Panc1 (cell line): ENCODE results near the gene PKP2. TPM values are rescaled to one million over a fixed set of nuclear protein-coding genes. Genes with fewer than 3 reads are reported as not detected.

Source experiments
- ATAC-seq: fragments of 200-7000 bp; cut with Tn5 transposase; 2 replicates; pipeline ENCODE4 v1.9.1; 2020; ENCODE audit warnings: mild to moderate bottlenecking, moderate library complexity
- BruUV-seq: library from RNA; stranded (reverse); fragments of 400-500 nt; replicated peaks from 2 replicates; lab custom pipeline; 2021; lab: Mats Ljungman, UMichigan
- CTCF ChIA-PET: fragments of 300-600 bp; sonication (Branson Sonifier 250); formaldehyde crosslinking; loops from one replicate; lab custom pipeline; 2022; ENCODE audit warnings: antibody characterized with exemption; lab: Charles Lee
- POLR2A ChIA-PET: fragments of 300-600 bp; sonication (Branson Sonifier 250); formaldehyde crosslinking; loops from one replicate; lab custom pipeline; 2022; ENCODE audit warnings: antibody characterized with exemption; lab: Charles Lee
- DNase-seq: peaks from one replicate; pipeline ENCODE4 v3.0.0-alpha.2; 2010; ENCODE audit warnings: low read depth, low spot score
- H3K27ac ChIP-seq: 2 replicates; pipeline ENCODE4 v1.5.1; 2011; ENCODE audit warnings: mild to moderate bottlenecking, low read length, inconsistent platforms
- H3K27me3 ChIP-seq: fragments of 200-500 bp; sonication (Bioruptor generic); 2 replicates; pipeline ENCODE4 v1.6.0; 2014; ENCODE audit warnings: low read length, inconsistent platforms; ENCODE audit not compliant: control insufficient read depth, insufficient read depth
- H3K36me3 ChIP-seq: fragments of 200-500 bp; sonication (Bioruptor generic); 2 replicates; pipeline ENCODE4 v1.5.1; 2014; ENCODE audit warnings: inconsistent platforms, mild to moderate bottlenecking, low read length, moderate library complexity; ENCODE audit not compliant: control insufficient read depth, insufficient read depth
- H3K4me1 ChIP-seq: 2 replicates; pipeline ENCODE4 v1.5.1; 2011; ENCODE audit warnings: inconsistent platforms, mild to moderate bottlenecking, low read length, moderate library complexity; ENCODE audit not compliant: control insufficient read depth, insufficient read depth
- H3K4me3 ChIP-seq, 2 experiments: 2 replicates each; pipeline ENCODE4 v1.5.1; 2011 to 2012; ENCODE audit warnings: low read depth in 2 of 2, low read length in 2 of 2, mild to moderate bottlenecking in 2 of 2, inconsistent platforms in 1 of 2, moderate library complexity in 1 of 2
- H3K9me3 ChIP-seq: fragments of 200-500 bp; sonication (Bioruptor generic); 2 replicates; pipeline ENCODE4 v1.5.1; 2014; ENCODE audit warnings: low read depth, mild to moderate bottlenecking, inconsistent platforms, low read length, moderate library complexity; ENCODE audit not compliant: control insufficient read depth, insufficient read depth
- CTCF ChIP-seq: fragments of 450-650 bp; IDR thresholded peaks from 2 replicates; pipeline ENCODE4 v1.5.1; 2017; ENCODE audit warnings: mild to moderate bottlenecking
- POLR2AphosphoS5 ChIP-seq: IDR thresholded peaks from 2 replicates; pipeline ENCODE4 v1.6.1; 2012; ENCODE audit warnings: mild to moderate bottlenecking, low read depth, low read length, moderate library complexity
- REST ChIP-seq, 2 experiments: IDR thresholded peaks; 2 replicates each; pipeline ENCODE4 v1.6.1; 2011 to 2012; ENCODE audit warnings: low read depth in 2 of 2, control low read depth in 1 of 2, low read length in 1 of 2, mild to moderate bottlenecking in 1 of 2, moderate library complexity in 1 of 2; ENCODE audit not compliant: insufficient read depth in 1 of 2
- SIN3A ChIP-seq: IDR thresholded peaks from 2 replicates; pipeline ENCODE4 v1.6.1; 2012; ENCODE audit warnings: low read depth, mild to moderate bottlenecking, low read length, moderate library complexity, borderline replicate concordance; ENCODE audit not compliant: insufficient read depth
- TCF7L2 ChIP-seq: IDR thresholded peaks from 2 replicates; pipeline ENCODE4 v1.6.1; 2011; ENCODE audit warnings: mild to moderate bottlenecking, low read depth, low read length, inconsistent platforms
- in situ Hi-C: cut with HindIII; loops from 2 replicates; pipeline ENCODE4 v1.10.0; 2016; ENCODE audit warnings: low sequenced_read_pairs, low pct_unique_long_range_greater_than_20kb
- intact Hi-C: fragments of 100-400 bp; cut with micrococcal nuclease; formaldehyde crosslinking; loops from one replicate; pipeline ENCODE4 v1.10.0; 2022; ENCODE audit not compliant: unreplicated experiment
- total RNA-seq: library from RNA; stranded (reverse); gene quantifications from one replicate; pipeline ENCODE4 v1.2.1, GENCODE V29; 2021; ENCODE audit not compliant: unreplicated experiment

The PKP2 gene
- total RNA-seq, 1 experiment from 2014 or later = 2.2 TPM

GRCh38 chr12:32885831-32886230, 10.7 kb downstream of the PKP2 start:
- H3K9me3 ChIP-seq = no peaks in the 10 kb centered on the region
- no peaks in the 10 kb centered on the region for H3K36me3 ChIP-seq
- H3K4me1 ChIP-seq = no peaks in the 10 kb centered on the region
- in situ Hi-C loops (no loop called here), intact Hi-C loops (no loop called here)
- H3K27ac ChIP-seq = no peak overlapping the region
- H3K27me3 ChIP-seq = peaks cover 3% of the 10 kb centered on the region; the same call in 1 of the 2 replicates
- no TSS peak for BruUV-seq
- POLR2A ChIA-PET = no interaction called here
- no peak for ATAC-seq
- no peak overlapping the region for H3K4me3 ChIP-seq
- no peak for DNase-seq
- TF ChIP-seq POLR2AphosphoS5 (no peak), CTCF (no peak), TCF7L2 (no peak), SIN3A (no peak), REST (IDR thresholded peaks at IDR 0.05; ENCODE audit: insufficient read depth in 1 of 2, low read depth in 2 of 2, low read length in 1 of 2) (no peak)
- CTCF ChIA-PET = no interaction called here

GRCh38 chr12:32884962-32885361, 11.6 kb downstream of the PKP2 start:
- no peak for TF ChIP-seq SIN3A
- no peak for TF ChIP-seq REST (IDR thresholded peaks at IDR 0.05; ENCODE audit: insufficient read depth in 1 of 2, low read depth in 2 of 2, low read length in 1 of 2)
- TF ChIP-seq CTCF = no peak
- no peak for TF ChIP-seq TCF7L2
- no peak for TF ChIP-seq POLR2AphosphoS5
- ATAC-seq = no peak
- no peak overlapping the region for H3K4me3 ChIP-seq
- H3K27me3 ChIP-seq = peaks cover 3% of the 10 kb centered on the region; the same call in 1 of the 2 replicates
- ChIA-PET POLR2A (no interaction called here), CTCF (interaction anchor here (0.7 kb wide), 1 partner anchor 130 kb away, joined by 3 read pairs; no protein-coding TSS in a partner anchor)
- in situ Hi-C loops (no loop called here), intact Hi-C loops (no loop called here)
- H3K4me1 ChIP-seq = no peaks in the 10 kb centered on the region
- DNase-seq = no peak
- H3K27ac ChIP-seq = no peak overlapping the region
- BruUV-seq = no TSS peak
- H3K9me3 ChIP-seq = no peaks in the 10 kb centered on the region
- no peaks in the 10 kb centered on the region for H3K36me3 ChIP-seq
